ENCODE measurements around the gene AUTS2.

The AUTS2 gene

DNA sequence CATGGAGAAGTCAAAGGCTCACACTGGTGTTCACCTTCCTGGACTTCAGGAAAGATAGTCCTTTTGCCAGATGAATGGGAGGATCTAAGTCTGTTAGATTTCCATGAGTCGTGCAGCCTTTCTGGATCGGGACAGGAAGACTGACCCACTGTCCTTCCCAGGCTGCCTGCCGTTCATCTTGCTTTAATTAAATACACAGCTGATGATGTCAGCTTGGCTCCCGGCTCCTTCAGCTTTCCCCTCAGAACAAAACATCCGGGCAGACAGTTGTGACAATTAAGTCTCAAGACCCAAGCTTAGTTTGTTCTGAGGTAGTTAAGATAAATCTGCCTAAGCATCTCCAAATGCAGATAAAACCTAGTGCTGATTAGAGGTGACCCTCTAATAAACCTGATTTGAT lies 58.6 kb downstream of the AUTS2 start:
- no peak for DNase-seq (ENCODE audit: low spot score)

- DNase-seq (ENCODE audit: low spot score): no peak
These were observed 59.1 kb downstream of the AUTS2 start for GRCh38 chr7:69657331-69657730.

DNA sequence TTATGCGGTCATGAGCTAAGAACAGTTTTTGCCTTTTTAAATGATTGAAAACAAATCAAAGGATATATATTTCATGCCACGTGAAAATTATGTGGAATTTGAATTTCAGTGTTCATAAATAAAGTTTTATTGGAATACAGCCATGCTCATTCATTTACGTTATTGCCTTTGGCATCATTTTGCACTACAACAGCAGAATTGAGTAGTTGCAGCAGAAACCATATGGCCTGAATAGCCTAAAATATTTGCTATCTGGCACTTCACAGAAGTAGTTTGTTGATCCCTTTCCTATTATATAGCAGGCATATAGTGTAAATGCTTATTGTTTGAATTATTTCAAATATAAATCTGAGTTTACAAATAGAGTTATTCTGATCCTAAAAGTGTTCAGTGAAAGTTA lies 59.7 kb downstream of the AUTS2 start:
- DNase-seq (ENCODE audit: low spot score): no peak

- no peak for DNase-seq (ENCODE audit: low spot score)
These were observed 61.7 kb downstream of the AUTS2 start for GRCh38 chr7:69659983-69660382.

- no peak for DNase-seq (ENCODE audit: low spot score)
These were observed 63.1 kb downstream of the AUTS2 start for GRCh38 chr7:69661342-69661741.

DNA sequence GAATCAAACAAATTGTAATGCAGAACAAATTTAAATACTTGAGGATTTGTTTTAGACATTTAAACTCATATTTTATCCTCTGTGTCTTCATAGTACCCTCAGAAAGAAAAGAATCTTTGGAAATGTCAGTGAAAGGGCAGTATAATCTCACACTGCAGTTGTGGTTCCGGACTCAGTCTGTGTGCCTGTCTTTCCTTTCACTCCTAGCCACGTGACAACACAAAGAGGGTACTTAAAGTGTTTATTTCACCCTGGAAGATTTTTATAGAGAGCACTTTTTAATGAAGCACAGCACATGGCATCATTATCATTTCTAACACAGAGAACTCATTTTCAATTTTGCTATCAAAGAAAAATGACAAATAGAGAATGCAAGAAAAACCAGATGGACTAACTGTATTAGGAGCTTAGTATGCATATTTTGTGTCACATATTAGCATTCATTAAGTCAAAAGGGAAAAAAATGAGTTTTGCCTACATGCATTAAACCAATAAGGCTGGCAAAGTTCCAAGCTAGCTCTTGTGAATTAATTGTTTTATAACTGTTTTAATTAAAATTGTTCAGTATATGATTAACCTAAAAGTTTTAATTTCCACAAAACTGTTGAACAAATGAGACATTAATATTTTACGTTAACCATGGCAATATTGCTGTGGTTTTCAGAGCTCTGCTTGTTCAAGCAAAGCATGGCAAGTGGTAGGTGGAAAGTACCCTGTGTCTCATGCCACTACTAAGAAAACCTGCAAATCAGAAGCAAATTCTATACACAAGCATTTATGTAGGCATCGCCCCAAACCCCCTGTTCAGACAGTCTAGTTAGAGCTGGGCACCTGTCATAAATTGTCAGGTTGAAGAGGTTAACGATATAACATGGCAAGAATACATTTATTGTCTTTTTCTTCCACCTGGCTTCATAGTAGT lies 65.9 kb downstream of the AUTS2 start:
- no peak for DNase-seq (ENCODE audit: low spot score)

- DNase-seq (ENCODE audit: low spot score): no peak
These were observed 67.1 kb downstream of the AUTS2 start for GRCh38 chr7:69665369-69665768.

- no peak for DNase-seq (ENCODE audit: low spot score)
These were observed 70.1 kb downstream of the AUTS2 start for GRCh38 chr7:69668339-69668870.

DNA sequence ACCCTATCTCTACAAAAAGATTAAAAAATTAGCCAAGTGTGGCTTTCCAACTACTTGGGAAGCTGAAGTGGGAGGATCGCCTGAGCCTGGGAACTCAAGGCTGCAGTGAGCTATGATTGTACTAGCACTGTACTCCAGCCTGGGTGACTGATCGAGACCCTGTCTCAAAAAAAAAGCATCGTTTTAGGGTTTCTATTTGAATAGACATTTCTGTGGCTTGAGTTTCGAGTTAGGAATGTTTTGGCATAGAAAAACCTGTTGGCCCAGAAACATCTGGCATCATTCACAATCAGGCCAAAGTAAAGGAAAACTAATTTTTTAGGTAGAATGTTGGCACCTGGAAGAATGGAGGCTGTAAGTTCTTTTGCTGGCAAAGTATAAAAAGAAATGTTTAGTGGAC lies 72.4 kb downstream of the AUTS2 start:
- DNase-seq (ENCODE audit: low spot score): no peak

- no peak for DNase-seq (ENCODE audit: low spot score)
These were observed 74.8 kb downstream of the AUTS2 start for GRCh38 chr7:69673074-69673473.

GRCh38 chr7:69674701-69675182 lies 76.5 kb downstream of the AUTS2 start:
- no peak for DNase-seq (ENCODE audit: low spot score)

DNA sequence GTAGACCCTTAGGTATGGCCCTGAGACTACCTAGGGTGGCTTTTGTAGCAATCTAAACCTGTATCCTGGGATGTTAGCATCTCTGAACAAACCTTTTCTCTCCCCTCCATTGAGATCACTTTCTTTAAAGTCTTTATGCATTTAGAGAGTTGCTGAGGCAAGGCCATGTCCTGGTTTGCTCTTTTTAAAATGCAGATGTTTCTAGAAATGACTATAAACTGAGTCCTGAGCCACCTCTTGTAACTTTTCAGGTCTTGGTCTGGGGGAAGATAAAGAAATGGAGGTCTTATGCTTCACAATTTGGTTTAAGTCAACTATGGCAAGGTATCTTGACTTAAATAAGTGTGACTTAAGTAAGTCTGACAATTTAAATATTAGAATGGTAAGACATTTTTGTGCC lies 78.0 kb downstream of the AUTS2 start:
- DNase-seq (ENCODE audit: low spot score): no peak

- DNase-seq (ENCODE audit: low spot score): peak; percentile 23
These were observed 79.0 kb downstream of the AUTS2 start for GRCh38 chr7:69677054-69677852.

DNA sequence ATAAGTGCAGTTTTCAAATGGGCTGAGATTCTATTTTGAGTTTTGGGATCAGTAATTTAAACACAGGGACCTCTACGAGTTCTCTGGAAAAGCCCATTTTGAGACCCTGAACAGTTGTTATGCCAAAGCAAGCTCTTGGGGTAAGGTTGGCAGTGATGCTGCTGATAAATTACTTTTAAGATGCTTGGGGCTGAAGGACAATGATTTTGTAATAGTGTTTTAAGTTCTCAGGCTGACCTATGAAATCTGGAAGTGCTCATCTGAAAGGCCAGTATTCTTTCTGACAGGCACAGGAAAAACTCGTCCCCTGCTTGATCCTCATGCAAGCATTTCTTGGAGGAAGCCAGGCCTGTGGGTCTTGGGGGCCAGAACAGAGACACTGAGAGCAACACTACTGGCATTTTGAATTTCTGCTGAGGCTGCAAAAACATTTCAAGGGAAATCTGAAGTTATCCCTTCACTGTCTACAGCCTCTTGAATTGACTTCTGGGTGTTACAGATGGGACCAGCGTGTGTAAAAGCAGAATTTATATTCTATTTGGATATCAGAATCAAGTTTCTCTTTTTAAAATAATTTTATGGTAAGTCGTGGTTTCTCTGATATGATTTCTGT lies 79.7 kb downstream of the AUTS2 start:
- no peak for DNase-seq (ENCODE audit: low spot score)

DNA sequence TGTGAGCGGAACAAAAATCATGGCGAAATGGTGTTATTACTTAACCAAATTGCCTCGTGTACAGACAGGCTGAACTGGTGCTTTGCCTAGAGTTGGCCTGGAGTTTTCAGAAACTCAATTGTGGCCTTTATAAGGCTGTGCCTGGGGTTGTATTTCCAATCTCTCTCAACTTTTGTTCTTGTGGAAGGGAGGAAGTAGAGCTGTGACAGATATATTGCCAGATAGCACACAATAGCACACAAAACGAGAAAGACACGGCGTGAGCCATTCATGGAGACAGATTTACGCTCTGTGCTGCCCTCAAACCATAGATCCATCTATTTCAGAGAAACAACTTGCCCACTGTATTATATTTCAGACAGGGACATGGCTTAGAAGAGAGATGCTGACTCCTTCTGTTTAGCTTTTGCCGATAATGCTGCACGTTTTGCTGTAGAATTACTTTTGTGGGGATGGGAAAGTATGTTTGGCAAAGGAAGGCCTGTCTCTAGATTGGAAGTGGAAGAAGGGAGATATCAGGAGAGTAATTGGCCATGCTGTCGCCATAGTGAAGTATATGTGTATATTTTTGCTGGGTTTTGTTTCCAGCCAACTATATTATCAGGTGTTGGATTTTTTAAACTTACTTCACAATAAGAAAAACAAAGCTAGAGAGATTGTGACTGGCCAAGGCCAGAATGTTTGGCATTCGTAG lies 80.4 kb downstream of the AUTS2 start:
- no peak for DNase-seq (ENCODE audit: low spot score)

DNA sequence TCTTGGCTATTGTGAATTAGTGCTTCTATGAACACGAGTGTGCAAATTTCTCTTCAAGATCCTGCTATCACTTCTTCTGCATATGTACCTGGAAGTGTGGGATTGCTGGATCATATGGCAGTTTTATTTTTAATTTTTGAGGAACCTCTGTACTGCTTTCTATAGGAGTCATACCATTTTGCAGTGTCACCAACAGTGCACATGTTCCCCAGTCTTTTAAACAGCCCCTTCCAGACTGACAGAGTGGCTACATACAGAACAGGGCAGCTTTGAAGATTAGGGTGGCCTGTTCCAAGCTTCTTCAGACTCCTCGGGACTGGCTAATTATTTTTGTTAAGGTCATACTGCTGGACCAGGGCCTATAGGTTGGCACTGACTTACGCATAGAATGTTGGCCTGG lies 82.9 kb downstream of the AUTS2 start:
- DNase-seq (ENCODE audit: low spot score): no peak

GRCh38 chr7:69682518-69682917 lies 84.2 kb downstream of the AUTS2 start:
- no peak for DNase-seq (ENCODE audit: low spot score)

DNA sequence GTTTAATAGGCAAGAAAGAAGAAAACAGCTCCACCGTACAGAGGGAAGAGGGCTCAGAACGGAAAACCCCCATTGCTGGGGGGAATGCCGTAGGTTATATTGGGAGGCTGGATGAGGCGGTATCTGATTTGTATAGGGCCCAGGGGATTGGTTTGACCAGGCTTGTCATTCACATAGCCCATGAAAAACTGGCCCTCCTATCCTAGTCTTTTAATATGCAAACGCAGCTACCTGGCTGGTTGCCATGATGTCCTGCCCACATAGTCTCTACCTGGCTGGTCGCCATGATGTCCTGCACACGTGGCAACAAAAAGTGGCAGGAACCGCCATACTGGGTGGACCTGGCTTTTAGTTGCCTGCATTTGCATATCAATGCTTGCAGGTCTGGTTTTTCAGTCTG lies 84.7 kb downstream of the AUTS2 start:
- DNase-seq (ENCODE audit: low spot score): no peak

DNA sequence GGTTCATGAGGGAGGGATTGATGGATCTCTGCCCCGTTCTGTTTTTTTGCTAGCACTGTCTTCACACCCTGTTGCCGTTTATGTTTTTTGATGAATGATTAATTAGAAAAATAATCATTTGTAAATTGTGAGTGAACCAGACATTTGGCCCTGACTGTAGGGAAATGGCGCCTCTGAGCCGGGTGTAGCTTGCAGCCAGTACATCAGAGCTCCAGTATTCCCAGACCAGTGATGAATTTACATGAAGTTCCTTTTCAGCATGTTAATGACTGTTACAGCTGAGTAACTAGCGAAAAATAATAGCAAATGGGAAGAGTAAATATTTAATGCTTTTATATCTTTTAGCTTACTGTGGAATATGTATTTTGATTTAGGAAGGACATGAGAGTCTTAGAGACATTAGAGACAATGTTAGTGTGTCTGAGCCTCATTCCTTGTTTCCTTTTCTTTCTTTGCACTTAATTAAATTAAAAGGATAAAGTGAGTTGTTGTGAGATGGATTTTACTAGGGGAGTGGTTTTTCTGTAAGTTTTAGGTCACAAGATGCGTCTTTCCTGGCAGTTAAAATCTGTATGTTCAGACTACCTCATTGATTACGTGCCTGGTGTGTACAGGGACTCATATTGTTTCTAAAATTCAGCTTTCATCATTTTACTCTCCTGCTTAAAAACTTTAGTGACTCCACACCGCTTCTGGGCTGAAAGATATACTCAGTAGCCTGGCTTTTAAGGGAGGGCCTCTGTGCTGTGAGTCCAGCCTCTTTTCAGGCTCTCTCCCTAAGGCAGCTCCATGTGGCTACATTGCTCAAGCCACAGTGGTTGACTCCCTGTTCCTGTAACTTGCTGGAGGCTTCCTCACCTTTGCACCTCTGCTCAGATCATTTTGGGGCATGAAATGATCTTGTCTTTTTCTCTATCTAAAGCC lies 86.4 kb downstream of the AUTS2 start:
- DNase-seq (ENCODE audit: low spot score): no peak

DNA sequence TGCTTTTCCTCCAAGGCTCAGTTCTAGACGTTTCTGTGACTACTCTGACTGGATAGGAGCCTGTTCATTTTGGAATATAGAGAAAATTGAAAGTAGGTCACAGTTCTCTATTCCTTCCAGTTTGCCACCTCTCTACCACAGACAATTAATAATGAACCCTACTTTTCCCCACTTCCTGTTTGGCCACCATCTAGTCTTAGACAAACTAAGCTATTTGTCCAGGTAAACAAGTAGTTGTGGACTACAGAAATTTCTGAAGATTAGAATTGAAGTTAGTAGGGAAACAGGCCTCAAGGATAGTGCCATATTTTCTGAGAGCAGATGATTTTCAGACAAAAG lies 87.0 kb downstream of the AUTS2 start:
- DNase-seq (ENCODE audit: low spot score): no peak

DNA sequence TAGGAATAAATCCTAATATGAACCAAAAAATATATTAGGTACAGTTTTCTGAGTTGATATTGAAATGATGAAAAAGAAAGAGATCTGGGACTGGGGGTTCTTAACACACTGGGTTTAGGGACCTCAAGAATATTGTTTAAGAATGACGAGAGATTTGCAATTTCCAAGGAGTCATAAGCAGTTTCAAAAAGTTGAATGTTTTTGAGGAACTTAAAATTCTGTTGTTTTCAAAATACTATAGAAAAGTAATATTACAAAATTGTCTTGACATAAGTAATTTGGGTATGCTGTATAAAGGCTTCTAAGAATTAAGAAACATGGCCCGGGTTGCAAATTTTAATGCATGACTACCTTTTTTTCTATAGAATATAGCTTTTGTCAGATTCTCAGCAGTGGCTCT lies 88.1 kb downstream of the AUTS2 start:
- no peak for DNase-seq (ENCODE audit: low spot score)
